ENCODE measurements around the gene POR. TPM values are rescaled to one million over a fixed set of nuclear protein-coding genes. Genes with fewer than 3 reads are reported as not detected.
"Not testable (repeated sequence)": the region's sequence is repeated elsewhere in the genome, so short reads cannot be mapped to it uniquely, and the experiment has no call there.

POR gene
- total and polyA plus RNA-seq, 2 experiments from 2014 or later: 106 to 220 TPM

DNA sequence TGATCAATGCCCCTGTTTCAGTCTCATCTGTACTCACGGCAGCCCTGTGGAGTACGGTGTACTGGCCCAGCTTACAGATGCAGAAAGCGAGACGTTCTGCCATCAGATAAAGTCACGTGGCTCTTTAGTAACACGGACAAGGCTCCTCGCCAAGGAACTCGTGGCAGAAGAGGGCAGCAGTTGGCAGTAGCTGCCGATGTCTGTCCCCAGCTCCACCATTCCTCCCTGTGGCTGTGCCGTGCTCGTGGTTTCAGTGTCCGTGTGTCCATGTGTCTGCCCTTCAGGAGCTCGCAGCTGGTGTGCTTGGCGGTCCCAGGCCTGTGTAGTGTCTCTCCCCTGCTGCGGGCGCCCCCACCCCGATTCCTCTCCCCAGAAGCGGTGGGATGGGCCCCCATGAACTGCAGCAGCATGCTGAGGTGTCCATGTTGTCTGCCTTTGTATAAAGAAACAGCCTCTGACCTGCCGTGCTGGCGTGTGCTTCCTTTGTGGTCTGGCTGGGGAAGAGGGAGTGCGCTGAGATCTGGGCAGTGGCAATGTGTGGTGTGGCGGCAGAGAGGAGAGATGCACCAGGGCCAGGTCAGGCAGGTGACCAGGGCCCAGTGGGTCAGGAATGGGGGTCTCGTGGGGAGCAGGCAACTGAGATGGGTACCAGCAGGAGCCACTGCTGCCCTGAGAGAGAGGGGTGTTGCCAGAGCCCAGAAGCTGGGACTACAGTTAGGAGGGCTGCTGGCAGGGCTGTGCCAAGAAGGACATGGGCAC lies 26.3 kb upstream of the POR start:
- no peak for TF ChIP-seq EZH2phosphoT487 (IDR thresholded peaks at IDR 0.05; ENCODE audit: low read depth, severe bottlenecking, unreplicated experiment)
- no peaks in the 10 kb centered on the region for H3K9me3 ChIP-seq (ENCODE audit: low read depth)
- H3K27ac ChIP-seq: no peak overlapping the region
- DNase-seq (ENCODE audit: low spot score): no peak
- WGBS (ENCODE audit: low lambda C conversion rate, missing lambda C conversion rate): 91% methylated on average over 23 of the region's 23 CpGs
- H4K20me1 ChIP-seq (ENCODE audit: insufficient read depth, poor library complexity, severe bottlenecking): no peaks in the 10 kb centered on the region
- H3K79me2 ChIP-seq: peaks cover 1% of the 10 kb centered on the region
- H3K4me1 ChIP-seq (ENCODE audit: insufficient read depth): peaks cover 8% of the 10 kb centered on the region
- no peak overlapping the region for H3K4me2 ChIP-seq
- H3K36me3 ChIP-seq (replicated peaks; ENCODE audit: insufficient read depth, low read depth): no peaks in the 10 kb centered on the region
- H3K9me2 ChIP-seq (replicated peaks; ENCODE audit: insufficient read depth): no peaks in the 10 kb centered on the region
- no peaks in the 10 kb centered on the region for H3K27me3 ChIP-seq
- no peak overlapping the region for H2AFZ ChIP-seq
- H3K4me3 ChIP-seq: no peak overlapping the region

DNA sequence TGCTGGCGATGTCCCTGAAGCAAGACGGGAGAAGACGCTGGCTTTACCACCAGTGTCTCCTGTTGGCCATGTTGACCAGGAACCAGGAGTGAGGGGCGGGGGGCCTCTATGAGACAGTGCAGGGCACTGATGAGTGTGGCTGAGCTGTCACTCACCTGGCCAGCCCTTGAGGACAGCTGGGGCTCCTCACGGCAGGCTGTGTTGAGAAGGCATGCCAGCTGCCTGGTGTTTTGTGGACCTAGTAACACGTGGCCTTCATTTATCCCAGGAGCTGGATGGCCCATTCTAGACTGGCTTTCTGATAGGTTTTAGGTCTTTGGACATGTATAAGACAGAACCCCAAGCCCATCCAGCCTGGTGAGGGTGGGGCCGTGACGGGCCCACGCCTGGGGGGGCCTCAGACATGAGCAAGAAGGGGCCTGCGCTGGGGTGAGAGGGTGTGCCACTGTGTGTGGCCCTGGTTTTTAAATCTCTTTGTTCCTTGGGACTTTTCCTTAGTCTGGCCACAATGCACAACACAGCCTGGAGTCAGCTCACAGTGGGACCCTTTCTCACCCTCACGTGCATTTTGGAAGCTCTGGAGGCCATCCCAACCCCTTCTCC lies 25.6 kb upstream of the POR start:
- no peaks in the 10 kb centered on the region for H4K20me1 ChIP-seq (ENCODE audit: insufficient read depth, poor library complexity, severe bottlenecking)
- H3K4me3 ChIP-seq: no peak overlapping the region
- no peaks in the 10 kb centered on the region for H3K79me2 ChIP-seq
- DNase-seq (ENCODE audit: low spot score): no peak
- no peak overlapping the region for H2AFZ ChIP-seq
- H3K36me3 ChIP-seq (replicated peaks; ENCODE audit: insufficient read depth, low read depth): no peaks in the 10 kb centered on the region
- TF ChIP-seq EZH2 (IDR thresholded peaks at IDR 0.05; ENCODE audit: borderline replicate concordance) (no peak), EZH2phosphoT487 (IDR thresholded peaks at IDR 0.05; ENCODE audit: low read depth, severe bottlenecking, unreplicated experiment) (no peak)
- TF ChIP-seq, protein P1, sequence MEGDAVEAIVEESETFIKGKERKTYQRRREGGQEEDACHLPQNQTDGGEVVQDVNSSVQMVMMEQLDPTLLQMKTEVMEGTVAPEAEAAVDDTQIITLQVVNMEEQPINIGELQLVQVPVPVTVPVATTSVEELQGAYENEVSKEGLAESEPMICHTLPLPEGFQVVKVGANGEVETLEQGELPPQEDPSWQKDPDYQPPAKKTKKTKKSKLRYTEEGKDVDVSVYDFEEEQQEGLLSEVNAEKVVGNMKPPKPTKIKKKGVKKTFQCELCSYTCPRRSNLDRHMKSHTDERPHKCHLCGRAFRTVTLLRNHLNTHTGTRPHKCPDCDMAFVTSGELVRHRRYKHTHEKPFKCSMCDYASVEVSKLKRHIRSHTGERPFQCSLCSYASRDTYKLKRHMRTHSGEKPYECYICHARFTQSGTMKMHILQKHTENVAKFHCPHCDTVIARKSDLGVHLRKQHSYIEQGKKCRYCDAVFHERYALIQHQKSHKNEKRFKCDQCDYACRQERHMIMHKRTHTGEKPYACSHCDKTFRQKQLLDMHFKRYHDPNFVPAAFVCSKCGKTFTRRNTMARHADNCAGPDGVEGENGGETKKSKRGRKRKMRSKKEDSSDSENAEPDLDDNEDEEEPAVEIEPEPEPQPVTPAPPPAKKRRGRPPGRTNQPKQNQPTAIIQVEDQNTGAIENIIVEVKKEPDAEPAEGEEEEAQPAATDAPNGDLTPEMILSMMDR (IDR thresholded peaks at IDR 0.05; ENCODE audit: poor library complexity): no peak
- H3K27me3 ChIP-seq: no peaks in the 10 kb centered on the region
- no peaks in the 10 kb centered on the region for H3K9me2 ChIP-seq (replicated peaks; ENCODE audit: insufficient read depth)
- H3K4me1 ChIP-seq (ENCODE audit: insufficient read depth): peaks cover 8% of the 10 kb centered on the region
- no peak overlapping the region for H3K4me2 ChIP-seq
- H3K27ac ChIP-seq: no peak overlapping the region
- WGBS (ENCODE audit: low lambda C conversion rate, missing lambda C conversion rate): 92% methylated on average over 10 of the region's 11 CpGs
- H3K9me3 ChIP-seq (ENCODE audit: low read depth): no peaks in the 10 kb centered on the region

DNA sequence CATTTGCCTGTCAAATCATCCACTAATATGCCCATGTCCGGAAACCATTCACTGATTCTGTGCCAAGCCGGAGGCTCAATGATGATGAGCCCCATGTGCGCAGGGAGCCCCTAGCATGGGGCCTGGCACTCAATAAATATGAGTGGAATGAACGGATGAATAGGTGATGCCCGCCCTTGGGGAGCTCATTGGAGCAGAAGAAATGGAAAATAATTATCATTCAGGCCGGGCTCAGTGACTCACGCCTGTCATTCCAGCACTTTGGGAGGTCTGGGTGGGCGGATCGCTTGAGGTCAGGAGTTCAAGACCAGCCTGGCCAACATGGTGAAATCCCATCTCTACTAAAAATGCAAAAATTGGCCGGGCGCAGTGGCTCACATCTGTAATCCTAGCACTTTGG lies 25.1 kb upstream of the POR start:
- H3K79me2 ChIP-seq: no peaks in the 10 kb centered on the region
- WGBS (ENCODE audit: low lambda C conversion rate, missing lambda C conversion rate): 89% methylated on average over 11 of the region's 11 CpGs
- H3K27ac ChIP-seq: no peak overlapping the region
- TF ChIP-seq, protein P1 (IDR thresholded peaks at IDR 0.05; ENCODE audit: poor library complexity): no peak
- TF ChIP-seq EZH2phosphoT487 (IDR thresholded peaks at IDR 0.05; ENCODE audit: low read depth, severe bottlenecking, unreplicated experiment) (no peak), EZH2 (IDR thresholded peaks at IDR 0.05; ENCODE audit: borderline replicate concordance) (no peak)
- H3K4me3 ChIP-seq: no peak overlapping the region
- H4K20me1 ChIP-seq (ENCODE audit: insufficient read depth, poor library complexity, severe bottlenecking): no peaks in the 10 kb centered on the region
- no peak for DNase-seq (ENCODE audit: low spot score)
- peaks cover 8% of the 10 kb centered on the region for H3K4me1 ChIP-seq (ENCODE audit: insufficient read depth)
- H3K36me3 ChIP-seq (replicated peaks; ENCODE audit: insufficient read depth, low read depth): no peaks in the 10 kb centered on the region
- H3K27me3 ChIP-seq: no peaks in the 10 kb centered on the region
- H3K4me2 ChIP-seq: no peak overlapping the region
- H3K9me2 ChIP-seq (replicated peaks; ENCODE audit: insufficient read depth): no peaks in the 10 kb centered on the region
- no peaks in the 10 kb centered on the region for H3K9me3 ChIP-seq (ENCODE audit: low read depth)
- no peak overlapping the region for H2AFZ ChIP-seq

DNA sequence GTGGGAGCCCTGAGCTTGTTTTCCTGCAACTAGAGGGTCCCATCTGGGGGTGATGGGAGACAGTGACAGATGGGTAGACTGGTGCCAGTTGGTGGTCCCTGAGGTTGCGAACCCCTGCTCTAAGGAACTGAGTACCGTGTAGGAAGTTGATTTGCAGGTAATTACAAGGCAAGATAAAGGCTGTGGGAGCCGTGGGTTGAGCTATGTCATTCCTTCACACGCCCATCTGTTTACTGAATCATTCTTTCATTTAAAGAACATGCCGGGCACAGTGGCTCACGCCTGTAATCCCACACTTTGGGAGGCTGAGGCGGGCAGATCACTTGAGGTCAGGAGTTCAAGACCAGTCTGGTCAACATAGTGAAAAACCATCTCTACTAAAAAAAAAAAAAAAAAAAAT lies 23.7 kb upstream of the POR start:
- not testable (repeated sequence) for H4K20me1 ChIP-seq (ENCODE audit: insufficient read depth, poor library complexity, severe bottlenecking); H3K27ac ChIP-seq; H3K9me2 ChIP-seq (replicated peaks; ENCODE audit: insufficient read depth); DNase-seq (ENCODE audit: low spot score); H3K36me3 ChIP-seq (replicated peaks; ENCODE audit: insufficient read depth, low read depth); H3K9me3 ChIP-seq (ENCODE audit: low read depth); H3K79me2 ChIP-seq; H2AFZ ChIP-seq; H3K4me1 ChIP-seq (ENCODE audit: insufficient read depth); H3K4me2 ChIP-seq; H3K27me3 ChIP-seq; H3K4me3 ChIP-seq
- 84% methylated on average over 7 of the region's 7 CpGs for WGBS (ENCODE audit: low lambda C conversion rate, missing lambda C conversion rate)
